HG03558 (cell line): ENCODE data around the gene MOB1A.
"Not testable (repeated sequence)": the region's sequence is repeated elsewhere in the genome, so short reads cannot be mapped to it uniquely, and the experiment has no call there.

ENCODE experiments used
- ATAC-seq: cut with Tn5 transposase; IDR thresholded peaks from one replicate; pipeline ENCODE4 v1.9.1; 2021; ENCODE audit warnings: moderate number of reproducible peaks; ENCODE audit not compliant: unreplicated experiment; ENCODE audit errors: extremely low read depth

Gene MOB1A

GRCh38 chr2:74152954-74153353 lies 25.7 kb downstream of the MOB1A start:
- ATAC-seq = no peak

DNA sequence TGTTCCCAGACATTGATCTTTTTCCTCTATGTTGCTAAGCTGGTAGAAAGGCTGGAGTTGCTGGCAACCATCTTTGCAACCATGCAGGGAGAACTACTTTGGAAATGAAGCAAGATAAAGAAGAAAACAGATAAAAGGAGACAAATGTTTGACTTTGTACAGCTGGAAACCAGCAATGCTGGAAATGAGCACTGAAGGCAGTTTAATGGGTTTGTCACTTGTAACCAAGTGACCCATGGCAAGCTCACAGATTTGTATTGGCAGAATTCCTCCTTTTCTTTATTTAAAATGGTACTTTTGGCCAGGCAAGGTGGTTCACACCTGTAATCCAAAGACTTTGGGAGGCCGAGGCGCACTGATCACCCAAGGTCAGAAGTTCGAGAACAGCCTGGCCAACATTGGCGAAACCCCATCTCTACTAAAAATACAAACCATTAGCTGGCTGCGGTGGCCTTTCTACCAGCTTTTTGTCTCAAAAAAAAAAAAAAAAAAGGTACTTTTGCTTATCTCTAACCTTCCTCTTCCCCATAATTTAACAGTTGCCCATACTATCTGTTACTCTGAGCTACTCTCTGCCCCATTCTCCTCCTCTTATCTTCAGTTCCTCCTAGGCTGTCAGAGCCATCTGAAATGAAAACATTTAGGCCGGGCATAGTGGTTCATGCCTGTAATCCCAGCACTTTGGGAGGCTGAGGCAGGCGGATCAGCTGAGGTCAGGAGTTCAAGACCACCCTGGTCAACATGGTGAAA lies 28.9 kb downstream of the MOB1A start:
- no peak for ATAC-seq

- no peak for ATAC-seq
Measured at GRCh38 chr2:74149247-74149525, 29.5 kb downstream of the MOB1A start.

DNA sequence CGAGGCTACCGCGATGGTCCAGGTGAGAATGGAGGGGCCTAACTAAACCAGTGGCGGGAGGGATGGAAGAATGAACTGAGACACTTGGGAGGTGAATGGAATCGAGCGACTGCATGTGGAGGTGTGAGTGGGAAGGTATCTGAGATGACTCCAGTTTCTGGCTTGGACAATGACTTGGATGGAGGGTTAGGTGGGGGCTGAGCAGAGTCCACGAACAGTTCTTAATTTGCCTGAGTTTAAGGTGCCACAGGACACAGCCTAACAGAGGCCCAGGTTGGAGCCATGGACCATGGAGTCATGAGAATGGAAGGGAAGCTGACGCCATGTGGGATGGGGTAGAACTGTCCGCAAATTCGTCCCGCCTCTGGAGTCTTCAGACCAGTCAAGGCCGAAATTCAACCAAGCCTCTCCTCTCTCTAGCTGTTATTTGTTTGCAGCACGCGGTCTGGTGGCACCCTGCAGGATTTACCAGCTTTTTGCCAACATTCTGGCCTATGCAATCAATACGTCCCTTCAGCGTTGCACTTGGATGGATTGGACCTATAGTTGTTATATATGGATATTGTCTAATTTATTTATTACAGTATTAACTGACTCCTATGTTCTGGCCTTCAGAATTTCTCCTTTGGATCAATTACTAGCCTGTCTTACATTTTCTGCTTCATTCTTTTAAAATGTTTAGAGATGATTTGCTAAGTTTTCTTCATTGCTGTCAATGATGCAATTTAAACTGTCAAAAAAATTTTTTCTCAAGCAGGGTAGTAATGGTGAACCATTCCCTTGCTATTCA lies 30.0 kb downstream of the MOB1A start:
- no peak for ATAC-seq

DNA sequence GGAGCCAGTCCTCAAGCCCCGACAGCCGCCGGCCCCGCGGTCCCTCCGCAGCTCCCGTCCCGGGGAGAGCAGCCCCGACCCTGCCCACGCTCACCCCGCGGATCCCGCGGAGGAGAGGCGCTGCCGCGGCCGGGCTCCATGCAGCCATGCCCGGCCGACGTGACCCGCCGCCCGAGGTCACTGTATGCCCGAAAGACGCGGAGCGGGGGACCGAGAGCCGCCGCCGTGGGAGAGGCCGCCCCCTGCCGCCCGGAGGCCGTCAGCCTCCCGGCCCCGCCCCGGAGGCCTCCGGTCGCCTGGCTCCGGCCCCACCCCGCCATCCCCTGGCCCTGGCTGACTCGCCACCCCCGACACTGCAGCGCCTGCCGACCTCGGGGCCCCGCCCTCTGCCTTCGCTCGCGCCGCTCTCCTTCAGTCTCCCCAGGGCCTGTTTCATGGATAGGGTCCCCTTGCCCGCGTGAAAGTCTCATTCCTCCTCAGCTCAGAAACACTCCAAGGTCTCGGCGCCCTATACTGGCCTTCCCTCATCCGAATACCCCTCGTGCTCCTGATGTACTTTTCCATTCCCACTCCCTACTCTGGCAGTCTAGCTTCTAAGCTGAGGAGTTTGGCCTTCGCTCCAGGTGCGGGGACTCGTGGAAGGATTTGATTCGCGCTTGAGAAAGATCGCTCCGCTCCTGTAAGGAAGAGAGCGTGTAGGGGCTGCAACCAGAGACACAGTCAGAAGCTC lies 30.8 kb downstream of the MOB1A start, which contains the start of gene BOLA3:
Gene BOLA3 (minus strand): TSS at position 186 of the 730 bp plus-strand sequence. CDS start 38 bp downstream, at position 148.
- peak; percentile 69 for ATAC-seq

DNA sequence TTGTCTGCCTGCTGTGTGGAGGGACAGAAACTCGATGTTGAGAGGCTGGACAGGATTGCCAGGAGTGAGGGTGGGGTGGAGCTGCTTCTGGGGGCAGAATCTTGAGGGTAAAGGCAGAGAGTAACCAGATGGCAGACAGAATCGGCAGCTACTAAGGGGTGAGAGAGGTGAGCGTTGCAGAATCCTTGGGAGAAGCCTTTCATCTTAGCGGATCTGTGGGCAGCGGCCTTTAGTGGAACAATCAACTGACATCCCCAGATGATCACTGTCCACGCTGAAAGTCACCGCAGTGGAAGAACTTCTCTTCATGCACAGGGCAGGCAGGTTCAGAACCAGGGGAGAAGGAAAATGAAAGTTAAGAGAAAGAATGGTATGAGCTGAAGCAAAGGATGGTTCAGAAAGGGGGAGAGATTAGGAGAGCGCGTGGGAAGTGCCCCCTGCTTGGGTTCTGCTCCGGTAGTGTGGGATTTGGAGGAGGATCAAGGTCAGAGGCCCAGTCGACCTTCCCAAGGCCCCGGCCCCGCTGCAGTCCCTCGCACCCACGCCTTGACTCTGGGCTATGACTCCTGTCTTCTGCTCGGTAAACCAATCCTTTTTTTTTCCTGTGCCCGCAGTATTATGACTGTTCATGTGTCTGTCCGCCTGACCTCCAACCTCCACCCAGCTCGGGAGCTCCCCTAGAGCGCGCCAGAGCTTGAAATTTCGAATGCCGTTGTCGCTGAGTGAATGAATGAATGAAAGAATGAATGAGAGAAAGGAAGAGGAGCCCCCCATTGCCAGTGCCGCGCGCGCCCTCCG lies 31.6 kb downstream of the MOB1A start:
- ATAC-seq = no peak

- ATAC-seq = no peak
Measured at GRCh38 chr2:74142340-74142739, 36.3 kb downstream of the MOB1A start.

DNA sequence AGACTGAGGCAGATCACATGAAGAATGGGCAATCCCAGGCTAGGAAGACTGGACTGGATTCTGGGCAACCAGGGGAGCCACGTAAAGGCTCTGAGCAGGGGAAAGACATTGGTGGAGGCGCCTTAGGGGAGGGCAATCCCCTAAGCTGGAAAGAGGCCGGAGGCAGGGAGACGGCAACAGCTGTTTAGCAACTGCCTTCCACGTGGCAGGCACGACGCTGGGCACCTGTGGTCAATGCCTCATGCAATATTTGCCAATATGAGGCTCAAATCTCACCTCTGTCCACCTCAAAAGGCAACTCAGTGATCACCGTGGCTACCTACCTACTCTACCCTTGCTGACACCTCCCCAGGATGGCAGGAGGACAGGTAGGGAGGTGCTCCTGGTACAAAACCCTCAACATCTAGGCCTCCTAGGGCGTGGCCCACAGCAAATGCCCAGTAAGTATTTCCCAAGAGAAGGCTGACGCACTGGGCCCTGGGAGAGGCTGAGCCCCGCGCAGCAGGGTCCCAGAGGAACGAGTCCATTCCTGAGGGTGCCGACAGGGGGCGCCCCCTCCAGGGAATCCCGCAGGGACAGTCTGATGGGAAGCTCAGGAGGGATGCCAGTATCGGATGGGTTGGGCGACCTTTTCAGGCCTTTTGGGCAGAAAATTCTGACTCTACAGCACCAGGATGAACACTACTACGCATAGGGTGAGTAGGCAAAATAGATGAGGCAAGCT lies 39.9 kb downstream of the MOB1A start:
- no peak for ATAC-seq

- ATAC-seq = no peak
Measured at GRCh38 chr2:74137651-74138599, 40.8 kb downstream of the MOB1A start.

- no peak for ATAC-seq
Measured at GRCh38 chr2:74131901-74132300, 46.8 kb downstream of the MOB1A start.

GRCh38 chr2:74130211-74130995 lies 48.3 kb downstream of the MOB1A start:
- no peak for ATAC-seq

DNA sequence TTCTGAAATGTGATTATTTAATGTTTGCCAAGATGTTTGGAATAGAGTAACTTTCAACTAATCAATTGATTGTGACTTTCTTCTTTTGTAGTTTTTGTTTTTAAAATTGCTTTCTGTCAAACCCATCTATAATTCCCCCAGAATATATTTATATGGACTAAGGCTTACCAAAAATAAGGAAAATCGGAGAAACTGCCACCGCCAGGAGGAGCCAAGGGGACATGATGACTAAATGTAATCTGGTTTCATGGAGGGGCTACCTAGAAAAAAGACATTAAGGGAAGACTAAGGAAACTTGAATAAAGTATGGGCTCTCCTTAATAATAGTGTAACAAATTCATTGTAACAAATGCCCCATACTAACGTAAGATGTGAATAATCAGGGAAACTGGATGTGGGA lies 50.5 kb downstream of the MOB1A start:
- ATAC-seq = no peak

GRCh38 chr2:74123955-74124354 lies 54.7 kb downstream of the MOB1A start:
- not testable (repeated sequence) for ATAC-seq

GRCh38 chr2:74121846-74122245 lies 56.8 kb downstream of the MOB1A start:
- not testable (repeated sequence) for ATAC-seq

DNA sequence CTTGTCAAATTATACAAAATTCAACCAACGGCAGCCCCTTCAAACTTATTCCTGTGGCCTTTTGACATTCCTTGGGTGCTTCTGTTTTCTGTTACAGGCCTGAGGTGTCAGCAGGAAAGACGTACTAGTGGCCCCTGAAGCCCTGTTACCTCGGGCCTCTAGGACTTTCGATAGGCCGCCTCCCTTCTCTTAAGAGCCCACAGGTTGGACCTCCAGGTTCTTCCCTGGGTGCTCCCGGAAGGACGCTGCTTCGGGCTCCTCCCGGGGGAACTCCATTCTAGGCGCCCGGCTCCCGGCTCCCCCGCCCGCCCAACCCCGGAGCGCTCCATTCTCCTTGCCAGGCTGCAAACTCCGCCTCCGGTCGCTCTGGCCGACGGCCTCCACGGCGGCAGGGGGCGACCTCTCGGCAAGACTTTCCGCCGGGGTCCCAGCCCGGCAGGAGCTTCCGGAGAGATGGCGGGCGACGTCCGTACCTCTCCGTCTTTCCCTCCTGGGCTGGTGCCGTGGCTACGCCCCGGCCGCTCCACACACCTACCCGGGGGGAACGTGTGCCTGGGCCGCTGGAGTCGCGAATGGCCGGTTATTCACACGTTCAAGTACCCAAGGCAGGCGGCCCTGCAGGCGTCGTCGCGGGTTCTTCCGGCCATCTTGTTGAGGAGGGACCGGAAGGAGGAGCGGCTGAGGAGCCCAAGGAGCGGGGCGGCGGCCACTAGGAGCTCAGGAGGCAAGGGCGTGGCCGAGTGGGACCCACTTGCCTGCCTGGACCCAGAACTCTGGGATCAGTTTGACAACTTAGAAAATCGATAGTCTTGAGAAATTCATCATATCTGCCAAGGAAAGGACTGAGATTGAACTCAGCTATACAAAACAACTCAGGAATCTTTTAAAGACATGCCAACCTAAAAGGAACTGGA lies 58.5 kb downstream of the MOB1A start:
- ATAC-seq = peak; percentile 79

- ATAC-seq = no peak
Measured at GRCh38 chr2:74119339-74119738, 59.3 kb downstream of the MOB1A start.

DNA sequence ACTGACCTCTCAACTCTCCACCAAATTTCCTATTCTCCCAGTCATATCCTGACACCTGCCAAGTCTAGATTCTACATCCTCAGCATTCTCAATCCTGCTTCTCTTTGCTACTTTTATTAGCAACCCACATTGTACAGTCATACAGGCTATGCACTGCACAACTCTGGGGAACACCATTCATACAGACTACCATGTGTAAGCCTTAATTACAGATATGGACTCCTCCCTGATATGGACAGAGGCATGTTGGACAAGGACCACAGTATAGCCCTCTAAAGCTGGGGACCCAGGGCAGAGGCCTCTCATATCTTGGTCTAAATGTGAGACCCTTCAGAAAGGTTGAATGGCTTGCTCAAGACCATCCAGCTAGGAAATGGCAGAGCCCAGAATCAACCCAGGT lies 67.3 kb downstream of the MOB1A start:
- ATAC-seq = no peak
